PC-9 (cell line): ENCODE results near the gene ZNF428. TPM values are rescaled to one million over a fixed set of nuclear protein-coding genes. Genes with fewer than 3 reads are reported as not detected.

ENCODE experiments used
- BruUV-seq: library from RNA; stranded (reverse); fragments of 400-500 nt; replicated peaks from 2 replicates; lab custom pipeline; 2021; lab: Mats Ljungman, UMichigan
- CTCF ChIA-PET: fragments of 300-600 bp; sonication (Branson Sonifier 250); formaldehyde crosslinking; loops from one replicate; lab custom pipeline; 2022; ENCODE audit warnings: antibody characterized with exemption; lab: Charles Lee
- POLR2A ChIA-PET: fragments of 300-600 bp; sonication (Branson Sonifier 250); formaldehyde crosslinking; loops from one replicate; lab custom pipeline; 2022; ENCODE audit warnings: antibody characterized with exemption; ENCODE audit not compliant: unreplicated experiment; lab: Charles Lee
- DNase-seq, 2 experiments: peaks; one replicate each; pipeline versions ENCODE4 v3.0.0 to v3.0.0-alpha.2; 2015 to 2022; ENCODE audit warnings: mixed read lengths in 1 of 2
- H2AFZ ChIP-seq: fragments of 200-600 bp; sonication (generic); 2 replicates; pipeline ENCODE4 v1.8.1; 2017; ENCODE audit warnings: antibody characterized with exemption
- H3F3A ChIP-seq: fragments of 200-600 bp; sonication (generic); 2 replicates; pipeline ENCODE4 v1.8.1; 2017; ENCODE audit warnings: antibody characterized with exemption, mild to moderate bottlenecking, low read depth; ENCODE audit not compliant: insufficient read depth
- H3K27ac ChIP-seq: fragments of 200-600 bp; sonication (generic); 2 replicates; pipeline ENCODE4 v1.6.1; 2016; ENCODE audit warnings: mixed run types
- H3K27me3 ChIP-seq: fragments of 200-600 bp; sonication (generic); 2 replicates; pipeline ENCODE4 v1.6.1; 2016; ENCODE audit warnings: low read depth, mixed run types; ENCODE audit not compliant: insufficient read depth
- H3K36me3 ChIP-seq: fragments of 200-600 bp; sonication (generic); 2 replicates; pipeline ENCODE4 v1.6.1; 2016; ENCODE audit warnings: low read depth, mixed run types
- H3K4me1 ChIP-seq: fragments of 200-600 bp; sonication (generic); replicated peaks from 2 replicates; pipeline ENCODE4 v1.6.1; 2016; ENCODE audit warnings: mixed run types; ENCODE audit not compliant: insufficient read depth
- H3K4me2 ChIP-seq: fragments of 200-600 bp; sonication (generic); 2 replicates; pipeline ENCODE4 v1.6.1; 2017; ENCODE audit warnings: mixed run types
- H3K4me3 ChIP-seq: fragments of 200-600 bp; sonication (generic); 2 replicates; pipeline ENCODE4 v1.6.1; 2016; ENCODE audit warnings: mixed run types
- H3K79me2 ChIP-seq: fragments of 200-600 bp; sonication (generic); 2 replicates; pipeline ENCODE4 v1.6.1; 2017; ENCODE audit warnings: low read depth, mixed run types
- H3K9me2 ChIP-seq: fragments of 200-600 bp; sonication (generic); 2 replicates; pipeline ENCODE4 v1.8.1; 2017; ENCODE audit warnings: mild to moderate bottlenecking; ENCODE audit not compliant: insufficient read depth
- H3K9me3 ChIP-seq: fragments of 200-600 bp; sonication (generic); 2 replicates; pipeline ENCODE4 v1.8.1; 2016; ENCODE audit warnings: low read depth; ENCODE audit not compliant: insufficient read depth
- H4K20me1 ChIP-seq: fragments of 200-600 bp; sonication (generic); 2 replicates; pipeline ENCODE4 v1.8.1; 2017; ENCODE audit not compliant: insufficient read depth
- CTCF ChIP-seq: fragments of 200-600 bp; sonication (generic); conservative IDR thresholded peaks from 2 replicates; pipeline ENCODE4 v1.6.1; 2017; ENCODE audit warnings: mixed run types, antibody characterized with exemption, mild to moderate bottlenecking, moderate library complexity
- EZH2 ChIP-seq: fragments of 200-600 bp; sonication (generic); IDR thresholded peaks from 2 replicates; pipeline ENCODE4 v1.8.0; 2017; ENCODE audit warnings: antibody characterized with exemption, low read depth
- intact Hi-C: fragments of 100-400 bp; cut with micrococcal nuclease; formaldehyde crosslinking; loops from one replicate; pipeline ENCODE4 v1.10.0; 2022; ENCODE audit not compliant: unreplicated experiment
- total RNA-seq: library from RNA; stranded (reverse); gene quantifications from 2 replicates; pipeline ENCODE4 v1.2.3, GENCODE V29; 2021

ZNF428 gene
- total RNA-seq, 1 experiment from 2014 or later = 46.6 TPM

- no peak overlapping the region for H3K4me2 ChIP-seq
- intact Hi-C loops = no loop called here
Measured at GRCh38 chr19:43634872-43635560, 15.6 kb upstream of the ZNF428 start.

GRCh38 chr19:43634506-43634871, 15.1 kb upstream of the ZNF428 start:
- Histone ChIP-seq H2AFZ (no peak overlapping the region), H3K79me2 (no peaks in the 10 kb centered on the region), H3K36me3 (no peaks in the 10 kb centered on the region), H3K9me2 (no peaks in the 10 kb centered on the region), H3K27ac (no peak overlapping the region), H3K4me2 (no peak overlapping the region), H3K27me3 (peaks cover 6% of the 10 kb centered on the region; the same call in 1 of the 2 replicates), H3K9me3 (no peaks in the 10 kb centered on the region), H3F3A (0 out of 2 replicates have a peak, but pooled peaks cover 14% of the 10 kb centered on the region), H3K4me3 (no peak overlapping the region), H3K4me1 (peaks cover 7% of the 10 kb centered on the region; the same call in 1 of the 2 replicates), H4K20me1 (no peaks in the 10 kb centered on the region)
- no peak for TF ChIP-seq CTCF
- no peak for TF ChIP-seq EZH2
- CTCF ChIA-PET = no interaction called here
- BruUV-seq = no TSS peak
- POLR2A ChIA-PET = no interaction called here
- intact Hi-C loops = no loop called here
- DNase-seq = no peak

More at GRCh38 chr19:43634872-43635560, 15.6 kb upstream of the ZNF428 start:
- no TSS peak for BruUV-seq
- H4K20me1 ChIP-seq = no peaks in the 10 kb centered on the region
- ChIA-PET POLR2A (no interaction called here), CTCF (no interaction called here)
- H3K27me3 ChIP-seq = peaks cover 6% of the 10 kb centered on the region; the same call in 1 of the 2 replicates
- TF ChIP-seq EZH2 (no peak), CTCF (no peak)
- H2AFZ ChIP-seq = no peak overlapping the region
- no peak for DNase-seq
- no peaks in the 10 kb centered on the region for H3K9me2 ChIP-seq
- H3K79me2 ChIP-seq = no peaks in the 10 kb centered on the region
- H3K36me3 ChIP-seq = no peaks in the 10 kb centered on the region
- H3K4me1 ChIP-seq = peaks cover 8% of the 10 kb centered on the region; the same call in 1 of the 2 replicates
- no peak overlapping the region for H3K27ac ChIP-seq
- H3K4me3 ChIP-seq = no peak overlapping the region
- 0 out of 2 replicates have a peak, but pooled peaks cover 14% of the 10 kb centered on the region for H3F3A ChIP-seq
- no peaks in the 10 kb centered on the region for H3K9me3 ChIP-seq

GRCh38 chr19:43634068-43634467, 14.6 kb upstream of the ZNF428 start:
- H3K27me3 ChIP-seq = peaks cover 4% of the 10 kb centered on the region; the same call in 1 of the 2 replicates
- peaks cover 6% of the 10 kb centered on the region; the same call in 1 of the 2 replicates for H3K4me1 ChIP-seq
- POLR2A ChIA-PET = interaction anchor here (0.6 kb wide), 1 partner anchor 34 kb away, joined by 4 read pairs; no protein-coding TSS in a partner anchor
- no peaks in the 10 kb centered on the region for H3K9me2 ChIP-seq
- no TSS peak for BruUV-seq
- no peak overlapping the region for H3K4me2 ChIP-seq
- intact Hi-C loops = no loop called here
- CTCF ChIA-PET = no interaction called here
- no peak overlapping the region for H3K27ac ChIP-seq
- no peak overlapping the region for H3K4me3 ChIP-seq
- H3K9me3 ChIP-seq = no peaks in the 10 kb centered on the region
- no peaks in the 10 kb centered on the region for H4K20me1 ChIP-seq
- no peak for TF ChIP-seq EZH2
- TF ChIP-seq CTCF = no peak
- no peak overlapping the region for H2AFZ ChIP-seq
- 0 out of 2 replicates have a peak, but pooled peaks cover 14% of the 10 kb centered on the region for H3F3A ChIP-seq
- no peaks in the 10 kb centered on the region for H3K79me2 ChIP-seq
- DNase-seq = no peak
- no peaks in the 10 kb centered on the region for H3K36me3 ChIP-seq
